Natural killer cell (primary cell): ENCODE measurements around the gene TBC1D2B. TPM values are rescaled to one million over a fixed set of nuclear protein-coding genes. Genes with fewer than 3 reads are reported as not detected.

ENCODE experiments used
- ATAC-seq, 3 donors: fragments of 150-1000 bp in 2 of 3; fragments of 200-7000 bp in 1 of 3; cut with Tn5 transposase; 1 replicate in 1 of 3; 2 replicates in 2 of 3; pipeline ENCODE4 v1.10.0; 2021; ENCODE audit warnings: mild to moderate bottlenecking in 2 of 3, moderate library complexity in 2 of 3
- DNase-seq, 2 donors: peaks; one replicate each; pipeline versions ENCODE4 v3.0.0 to v3.0.0-alpha.2; 2013 to 2021; ENCODE audit warnings: mixed read lengths in 1 of 2
- H3K27ac ChIP-seq: one replicate; pipeline ENCODE4 v1.5.1; 2013; ENCODE audit warnings: mild to moderate bottlenecking, low read length
- H3K27me3 ChIP-seq: one replicate; pipeline ENCODE4 v1.6.1; 2013; ENCODE audit warnings: low read length; ENCODE audit not compliant: control insufficient read depth, insufficient read depth
- H3K36me3 ChIP-seq: one replicate; pipeline ENCODE4 v1.6.1; 2013; ENCODE audit warnings: low read length; ENCODE audit not compliant: control insufficient read depth, insufficient read depth
- H3K4me1 ChIP-seq: one replicate; pipeline ENCODE4 v1.6.1; 2013; ENCODE audit warnings: low read length; ENCODE audit not compliant: control insufficient read depth, insufficient read depth
- H3K4me3 ChIP-seq: one replicate; pipeline ENCODE4 v1.5.1; 2013; ENCODE audit warnings: low read length
- H3K9me3 ChIP-seq: one replicate; pipeline ENCODE4 v1.6.1; 2013; ENCODE audit warnings: low read length; ENCODE audit not compliant: control insufficient read depth, insufficient read depth
- H3K27ac Mint-ChIP-seq, 2 donors: one replicate each; pipeline ENCODE4 v1.8.0; 2022; ENCODE audit warnings: mild to moderate bottlenecking in 2 of 2, mixed read lengths in 2 of 2, moderate library complexity in 1 of 2
- H3K27me3 Mint-ChIP-seq, 2 donors: one replicate each; pipeline ENCODE4 v1.8.0; 2022; ENCODE audit warnings: low read depth in 2 of 2, mixed read lengths in 2 of 2
- H3K36me3 Mint-ChIP-seq: one replicate; pipeline ENCODE4 v1.8.0; 2022; ENCODE audit warnings: mixed read lengths
- H3K4me1 Mint-ChIP-seq, 2 donors: one replicate each; pipeline ENCODE4 v1.8.0; 2022; ENCODE audit warnings: mixed read lengths in 2 of 2
- H3K4me3 Mint-ChIP-seq: one replicate; pipeline ENCODE4 v1.8.0; 2022; ENCODE audit warnings: mild to moderate bottlenecking, moderate library complexity, mixed read lengths
- H3K9me3 Mint-ChIP-seq, 2 donors: one replicate each; pipeline ENCODE4 v1.8.0; 2022; ENCODE audit warnings: mixed read lengths in 2 of 2
- WGBS: methylation state at CpG from one replicate; pipeline ENCODE4 v1.1.7; 2013; ENCODE audit warnings: missing lambda C conversion rate; ENCODE audit not compliant: insufficient coverage; 5-methylcytosine and 5-hydroxymethylcytosine counted together
- intact Hi-C: fragments of 100-400 bp; cut with micrococcal nuclease; formaldehyde crosslinking; loops from one replicate; pipeline ENCODE4 v1.14.2; 2022
- total RNA-seq, 4 donors: library from RNA; stranded (reverse); fragments of 120-200 nt in 1 of 4; gene quantifications; one replicate each; pipeline versions ENCODE4 v1.2.3 to v1.2.4, GENCODE V29; 2013 to 2022
- TF ChIP-seq, protein P1 (sequence below): fragments of 200-600 bp; IDR thresholded peaks from one replicate; pipeline ENCODE4 v1.8.0; 2022; ENCODE audit warnings: antibody characterized with exemption

The TBC1D2B gene
- total RNA-seq, 3 donors from 2014 or later (not counting 1 experiment from before 2014, with no cell fraction given): 54.0 to 83.5 (median 56.7) TPM

DNA sequence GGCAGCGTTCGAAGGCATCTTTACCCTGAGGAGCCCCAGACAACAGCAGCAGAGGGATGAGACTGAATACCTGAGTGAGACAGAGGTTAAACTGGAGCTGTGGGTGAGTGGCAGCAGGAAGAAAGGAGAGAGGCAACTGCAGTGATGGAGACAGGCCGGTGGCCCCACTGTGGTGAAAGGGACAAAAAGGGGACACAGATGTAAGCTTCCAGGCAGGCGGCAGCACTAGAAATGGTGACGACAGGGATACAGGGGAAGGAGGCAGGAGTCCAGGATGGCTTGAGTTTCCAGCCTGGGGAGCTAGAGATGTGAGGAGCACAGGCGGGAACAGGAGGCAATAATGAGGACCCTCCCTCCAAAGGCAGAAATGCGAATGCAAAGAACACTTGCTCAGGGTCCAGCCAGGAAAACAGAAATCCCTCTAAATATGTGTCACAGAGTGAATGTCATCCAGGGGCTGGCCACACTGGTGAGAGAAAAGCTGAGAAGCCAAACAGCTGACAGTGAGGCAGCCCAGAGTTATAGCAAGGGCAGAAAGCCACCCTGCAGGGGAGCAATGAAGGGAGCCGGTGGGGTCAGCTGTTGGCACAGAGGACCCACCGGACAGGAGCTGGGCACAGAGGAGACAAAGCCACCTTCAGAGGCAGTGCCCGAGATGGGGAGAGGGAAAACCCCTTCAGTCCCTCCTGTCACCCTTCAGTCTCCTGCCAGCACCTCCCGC is 70.1 kb downstream of the TBC1D2B start:
- Mint-ChIP-seq H3K4me3 (no peak overlapping the region), H3K36me3 (peaks cover 16% of the 10 kb centered on the region)

DNA sequence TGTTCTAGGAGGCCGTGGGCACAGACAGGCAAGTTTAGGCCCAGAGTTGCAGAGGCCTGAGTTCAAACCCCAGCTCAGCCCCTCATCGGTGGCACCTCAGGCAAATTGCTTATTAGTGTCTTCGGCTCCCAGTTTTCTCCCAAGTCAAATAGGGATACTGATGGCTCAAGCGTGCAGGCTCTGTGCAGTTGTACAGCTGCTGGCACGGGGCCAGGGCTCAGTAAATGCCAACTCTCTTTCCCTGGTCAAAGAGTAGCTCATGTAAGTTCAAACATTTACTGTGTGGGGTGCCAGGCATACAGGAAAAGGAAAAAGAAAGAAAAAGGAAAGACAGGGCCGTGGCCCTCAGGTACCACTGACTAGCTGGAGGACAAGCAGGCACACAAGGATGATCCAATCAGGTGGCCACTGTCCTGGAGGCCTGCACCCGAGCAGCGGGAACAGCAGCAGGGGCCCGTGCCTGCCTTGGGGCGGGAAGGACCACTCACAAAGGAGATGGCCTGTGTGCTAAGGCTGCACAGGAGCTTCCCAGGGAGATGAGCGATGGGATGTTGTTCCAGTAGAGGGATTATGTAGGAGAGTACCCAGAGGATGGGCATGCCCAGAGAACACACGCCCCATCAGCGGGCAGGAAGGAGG is 70.8 kb downstream of the TBC1D2B start:
- no peak overlapping the region for H3K27ac ChIP-seq
- 96% methylated on average over 13 of the region's 13 CpGs for WGBS
- H3K4me3 ChIP-seq: no peak overlapping the region
- peaks cover 9% of the 10 kb centered on the region in 2 donors for H3K4me1 Mint-ChIP-seq
- ATAC-seq (no peak), DNase-seq (no peak)
- no peaks in the 10 kb centered on the region for H3K27me3 ChIP-seq
- no peaks in the 10 kb centered on the region for H3K27me3 Mint-ChIP-seq
- H3K9me3 Mint-ChIP-seq: no peaks in the 10 kb centered on the region
- H3K4me1 ChIP-seq: no peaks in the 10 kb centered on the region
- H3K27ac Mint-ChIP-seq: peak overlapping the region in 1 of 2 donors; percentile 29
- intact Hi-C loops: no loop called here
- H3K36me3 Mint-ChIP-seq: peaks cover 16% of the 10 kb centered on the region
- no peaks in the 10 kb centered on the region for H3K9me3 ChIP-seq
- H3K4me3 Mint-ChIP-seq: no peak overlapping the region
- peaks cover 57% of the 10 kb centered on the region for H3K36me3 ChIP-seq
- TF ChIP-seq, protein P1, sequence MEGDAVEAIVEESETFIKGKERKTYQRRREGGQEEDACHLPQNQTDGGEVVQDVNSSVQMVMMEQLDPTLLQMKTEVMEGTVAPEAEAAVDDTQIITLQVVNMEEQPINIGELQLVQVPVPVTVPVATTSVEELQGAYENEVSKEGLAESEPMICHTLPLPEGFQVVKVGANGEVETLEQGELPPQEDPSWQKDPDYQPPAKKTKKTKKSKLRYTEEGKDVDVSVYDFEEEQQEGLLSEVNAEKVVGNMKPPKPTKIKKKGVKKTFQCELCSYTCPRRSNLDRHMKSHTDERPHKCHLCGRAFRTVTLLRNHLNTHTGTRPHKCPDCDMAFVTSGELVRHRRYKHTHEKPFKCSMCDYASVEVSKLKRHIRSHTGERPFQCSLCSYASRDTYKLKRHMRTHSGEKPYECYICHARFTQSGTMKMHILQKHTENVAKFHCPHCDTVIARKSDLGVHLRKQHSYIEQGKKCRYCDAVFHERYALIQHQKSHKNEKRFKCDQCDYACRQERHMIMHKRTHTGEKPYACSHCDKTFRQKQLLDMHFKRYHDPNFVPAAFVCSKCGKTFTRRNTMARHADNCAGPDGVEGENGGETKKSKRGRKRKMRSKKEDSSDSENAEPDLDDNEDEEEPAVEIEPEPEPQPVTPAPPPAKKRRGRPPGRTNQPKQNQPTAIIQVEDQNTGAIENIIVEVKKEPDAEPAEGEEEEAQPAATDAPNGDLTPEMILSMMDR: no peak

More for the DNA sequence above, 70.1 kb downstream of the TBC1D2B start:
- no peaks in the 10 kb centered on the region for H3K4me1 ChIP-seq
- Mint-ChIP-seq H3K9me3 (no peaks in the 10 kb centered on the region), H3K27me3 (no peaks in the 10 kb centered on the region), H3K27ac (peak overlapping the region in 1 of 2 donors; percentile 29), H3K4me1 (peaks cover 9% of the 10 kb centered on the region in 2 donors)
- H3K4me3 ChIP-seq: no peak overlapping the region
- H3K9me3 ChIP-seq: no peaks in the 10 kb centered on the region
- no peak for DNase-seq
- ATAC-seq: no peak
- H3K36me3 ChIP-seq: peaks cover 59% of the 10 kb centered on the region
- intact Hi-C loops: no loop called here
- no peak overlapping the region for H3K27ac ChIP-seq
- 97% methylated on average over 11 of the region's 11 CpGs for WGBS
- TF ChIP-seq, protein P1: no peak
- H3K27me3 ChIP-seq: no peaks in the 10 kb centered on the region

DNA sequence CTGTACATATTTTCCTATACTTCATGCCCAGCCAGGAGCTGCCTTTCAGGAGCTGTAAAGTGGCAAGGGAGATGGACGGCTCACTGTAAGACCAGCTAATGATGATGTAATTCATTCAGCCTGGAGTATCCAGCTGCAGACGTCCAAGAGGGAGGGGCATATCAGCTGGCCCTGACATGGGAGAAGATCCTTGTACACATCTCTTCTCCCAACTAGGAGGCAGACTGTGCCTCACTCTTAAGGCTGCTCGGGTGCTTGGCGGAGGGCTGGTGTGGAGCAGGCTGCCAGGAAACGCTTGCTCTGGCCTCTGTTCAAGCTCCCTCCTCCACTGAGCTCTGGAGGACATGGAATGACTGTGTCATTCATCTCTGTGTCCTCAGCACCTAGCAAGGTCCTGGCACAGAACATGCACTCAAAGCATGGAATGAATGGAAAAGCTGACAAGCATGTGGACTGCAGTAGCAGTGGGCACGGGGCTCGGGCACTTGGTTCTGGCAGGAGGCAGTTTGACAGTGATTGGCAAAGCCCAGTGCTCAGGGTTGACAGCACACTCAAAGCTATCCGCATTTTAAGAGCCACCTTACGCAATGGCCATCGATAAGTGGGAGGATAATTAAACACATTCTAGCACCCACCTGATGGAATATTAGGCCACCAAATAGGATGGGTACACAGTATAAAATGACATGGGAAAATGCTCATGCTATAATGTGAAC is 72.4 kb downstream of the TBC1D2B start:
- H3K4me1 ChIP-seq: no peaks in the 10 kb centered on the region
- TF ChIP-seq, protein P1: no peak
- Mint-ChIP-seq H3K9me3 (no peaks in the 10 kb centered on the region), H3K4me3 (no peak overlapping the region), H3K36me3 (peaks cover 16% of the 10 kb centered on the region), H3K27ac (no peak overlapping the region), H3K27me3 (no peaks in the 10 kb centered on the region), H3K4me1 (peaks cover 15 to 22% of the 10 kb centered on the region in 2 donors)
- H3K4me3 ChIP-seq: no peak overlapping the region
- intact Hi-C loops: no loop called here
- 89% methylated on average over 10 of the region's 10 CpGs for WGBS
- no peaks in the 10 kb centered on the region for H3K9me3 ChIP-seq
- peaks cover 64% of the 10 kb centered on the region for H3K36me3 ChIP-seq
- ATAC-seq: peak in 1 of 3 donors; percentile 26
- H3K27ac ChIP-seq: no peak overlapping the region
- no peaks in the 10 kb centered on the region for H3K27me3 ChIP-seq
- DNase-seq: no peak
